HG02571 (cell line): ENCODE results near the gene PLEKHA3.

ENCODE experiments used
- ATAC-seq: cut with Tn5 transposase; IDR thresholded peaks from one replicate; pipeline ENCODE4 v1.9.1; 2021; ENCODE audit warnings: mild to moderate bottlenecking, moderate library complexity; ENCODE audit not compliant: unreplicated experiment

The PLEKHA3 gene

GRCh38 chr2:178478439-178479274 is 1.6 kb upstream of the PLEKHA3 start, which contains the start of gene FKBP7:
TSS of gene FKBP7 (minus strand) at chr2:178478600. CDS start at chr2:178478499, 101 bp downstream.
- peak; percentile 55 for ATAC-seq

- no peak for ATAC-seq
Measured at GRCh38 chr2:178479275-178479616, 1.0 kb upstream of the PLEKHA3 start.

- ATAC-seq = no peak
Measured at GRCh38 chr2:178479758-178480226, 465 bp upstream of the PLEKHA3 start.

- no peak for ATAC-seq
Measured at GRCh38 chr2:178482437-178482836, 2.2 kb downstream of the PLEKHA3 start.

- ATAC-seq = no peak
Measured at GRCh38 chr2:178484245-178485041, 4.2 kb downstream of the PLEKHA3 start.

- ATAC-seq = no peak
Measured at GRCh38 chr2:178485356-178485755, 5.1 kb downstream of the PLEKHA3 start.

- no peak for ATAC-seq
Measured at GRCh38 chr2:178491612-178492011, 11.4 kb downstream of the PLEKHA3 start.

- ATAC-seq = no peak
Measured at GRCh38 chr2:178496049-178496448, 15.8 kb downstream of the PLEKHA3 start.

- ATAC-seq = no peak
Measured at GRCh38 chr2:178498137-178498536, 17.9 kb downstream of the PLEKHA3 start.

- no peak for ATAC-seq
Measured at GRCh38 chr2:178499640-178500039, 19.4 kb downstream of the PLEKHA3 start.

GRCh38 chr2:178502751-178503150 is 22.5 kb downstream of the PLEKHA3 start:
- ATAC-seq = no peak

- no peak for ATAC-seq
Measured at GRCh38 chr2:178506101-178506500, 25.8 kb downstream of the PLEKHA3 start.

- no peak for ATAC-seq
Measured at GRCh38 chr2:178506524-178506923, 26.3 kb downstream of the PLEKHA3 start.

GRCh38 chr2:178506949-178507348 is 26.7 kb downstream of the PLEKHA3 start:
- ATAC-seq = no peak

- ATAC-seq = no peak
Measured at GRCh38 chr2:178508646-178509045, 28.4 kb downstream of the PLEKHA3 start.

GRCh38 chr2:178510384-178510783 is 30.1 kb downstream of the PLEKHA3 start:
- ATAC-seq = no peak

- ATAC-seq = no peak
Measured at GRCh38 chr2:178512484-178512883, 32.2 kb downstream of the PLEKHA3 start.

- ATAC-seq = no peak
Measured at GRCh38 chr2:178513876-178514275, 33.6 kb downstream of the PLEKHA3 start.

GRCh38 chr2:178514664-178515063 is 34.4 kb downstream of the PLEKHA3 start:
- ATAC-seq = no peak

GRCh38 chr2:178517496-178517895 is 37.2 kb downstream of the PLEKHA3 start:
- ATAC-seq = no peak

GRCh38 chr2:178521304-178522150 is 41.3 kb downstream of the PLEKHA3 start:
- ATAC-seq = no peak
